SK-N-SH treated with all-trans-retinoic acid at 6 μM for 48 hours (cell line): Measurements from ENCODE around the gene TTC19.

Experiments used
- TCF4 ChIP-seq: fragments of 250-450 bp; sonication (Bioruptor Pico); IDR thresholded peaks from 2 replicates; pipeline ENCODE4 v1.8.0; 2021; ENCODE audit warnings: mild to moderate bottlenecking, moderate library complexity, borderline replicate concordance
- TOX ChIP-seq: fragments of 250-450 bp; sonication (Bioruptor Pico); IDR thresholded peaks from 2 replicates; pipeline ENCODE4 v1.8.0; 2021; ENCODE audit warnings: mild to moderate bottlenecking, moderate library complexity, borderline replicate concordance
- ZFP3 ChIP-seq: fragments of 250-450 bp; sonication (Bioruptor Pico); IDR thresholded peaks from 2 replicates; pipeline ENCODE4 v1.5.0; 2020; ENCODE audit warnings: mild to moderate bottlenecking, moderate library complexity
- ZNF70 ChIP-seq: fragments of 450-650 bp; formaldehyde crosslinking; IDR thresholded peaks from 2 replicates; pipeline ENCODE4 v1.5.0; 2020; ENCODE audit warnings: mild to moderate bottlenecking, moderate library complexity

- TF ChIP-seq ZFP3 (CRISPR knock-in tag) (no peak), TOX (no peak), TCF4 (CRISPR knock-in tag) (no peak), ZNF70 (CRISPR knock-in tag) (no peak)
Measured at GRCh38 chr17:16025202-16025601, 25.6 kb downstream of the TTC19 start.
